Stimulated activated naive CD4-positive, alpha-beta T cell treated with Interleukin-2 at 50 U/mL for 16 hours (primary cell): ENCODE measurements around the gene CPED1.
"Not testable (repeated sequence)": the region's sequence is repeated elsewhere in the genome, so short reads cannot be mapped to it uniquely, and the experiment has no call there.

Source experiments
- DNase-seq: peaks from one replicate; lab custom pipeline; 2025; lab: John Stamatoyannopoulos, UW

Gene CPED1

GRCh38 chr7:121071662-121072061 lies 83.2 kb downstream of the CPED1 start:
- no peak for DNase-seq

DNA sequence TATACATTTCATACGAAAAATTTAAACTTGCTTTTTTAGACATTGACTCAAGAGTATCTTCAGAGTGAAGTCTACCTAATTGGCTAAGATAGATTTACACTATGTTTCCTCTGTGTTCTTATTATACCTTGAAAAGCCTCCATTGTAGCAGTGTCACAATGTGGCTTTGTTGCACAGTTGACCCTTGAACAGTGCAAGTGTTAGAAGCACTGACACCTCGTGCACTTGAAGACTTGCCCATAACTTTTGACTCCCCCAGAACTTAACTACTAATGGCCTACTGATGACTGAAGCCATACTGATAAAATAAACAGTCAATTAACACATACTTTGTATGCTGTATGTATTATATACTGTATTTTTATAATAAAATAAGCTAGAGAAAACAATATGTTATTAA lies 84.3 kb downstream of the CPED1 start:
- DNase-seq: no peak

DNA sequence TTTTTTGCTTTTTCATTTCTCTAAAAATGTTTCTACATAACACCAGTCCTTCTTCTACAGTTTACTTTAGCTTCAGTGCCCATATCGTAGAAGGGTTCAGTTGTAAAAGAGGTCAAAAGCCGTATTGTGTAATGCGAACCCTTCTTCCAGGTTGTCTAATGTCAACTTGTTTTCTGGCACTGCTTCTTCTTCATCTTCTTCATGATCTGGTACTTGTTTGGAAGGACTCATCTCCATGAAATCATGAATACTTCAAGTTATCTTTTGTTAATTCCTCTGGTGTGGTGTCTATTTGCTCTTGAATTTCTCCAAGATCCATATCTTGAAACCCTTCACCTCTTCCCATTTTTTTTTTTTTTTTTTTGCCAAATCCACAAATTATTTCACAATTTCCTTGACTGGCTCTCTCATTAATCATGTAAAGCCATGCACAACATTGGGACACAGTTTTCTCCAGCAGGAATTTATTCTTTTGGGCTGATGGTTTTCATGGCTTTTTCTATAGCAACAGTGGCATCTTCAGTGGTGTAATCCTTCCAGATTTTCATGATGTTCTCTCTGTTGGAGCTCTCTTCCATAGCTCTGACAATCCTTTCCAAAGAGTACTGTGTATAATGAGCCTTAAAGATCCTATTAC lies 85.1 kb downstream of the CPED1 start:
- DNase-seq: no peak

GRCh38 chr7:121075424-121075841 lies 86.9 kb downstream of the CPED1 start:
- DNase-seq: not testable (repeated sequence)

- DNase-seq: no peak
Measured at GRCh38 chr7:121075952-121076349, 87.4 kb downstream of the CPED1 start.

DNA sequence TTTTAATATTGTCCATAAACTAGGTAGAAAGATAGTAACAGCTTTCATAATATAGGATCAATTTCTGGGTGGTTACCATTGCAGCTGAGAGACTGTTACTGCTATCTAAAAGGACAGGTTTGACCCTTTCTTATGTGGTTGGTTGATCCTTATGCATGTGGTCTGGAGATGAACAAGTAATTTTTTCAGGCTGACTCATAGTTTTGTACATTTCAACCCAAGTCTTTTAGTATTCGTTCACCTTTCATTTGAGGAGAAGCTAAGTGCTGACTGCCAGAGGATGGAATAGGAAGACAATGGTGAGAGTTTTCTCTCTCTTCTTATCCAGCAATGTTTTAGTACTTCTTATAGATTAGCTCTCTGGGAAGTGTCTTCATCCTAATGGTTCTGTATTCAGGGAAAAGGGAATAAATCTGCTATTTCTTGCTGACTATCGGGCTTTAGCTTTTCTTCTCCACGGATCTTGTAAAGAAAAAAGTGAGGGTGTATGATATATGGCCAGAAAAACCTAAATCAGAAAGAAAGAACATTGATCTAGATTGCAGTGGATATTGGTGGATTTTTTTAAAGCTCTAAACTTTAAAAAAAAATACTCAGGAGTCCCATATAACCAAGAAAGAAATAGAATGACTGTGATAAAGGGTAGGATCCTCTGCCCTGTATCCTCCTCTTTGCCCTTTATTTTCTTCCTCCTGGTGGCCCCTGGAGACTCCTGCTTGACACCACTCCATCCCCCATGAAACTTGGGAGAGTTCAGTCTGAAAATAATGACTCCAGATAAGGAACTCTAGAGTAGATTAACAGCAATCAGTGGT lies 88.0 kb downstream of the CPED1 start:
- DNase-seq: no peak

DNA sequence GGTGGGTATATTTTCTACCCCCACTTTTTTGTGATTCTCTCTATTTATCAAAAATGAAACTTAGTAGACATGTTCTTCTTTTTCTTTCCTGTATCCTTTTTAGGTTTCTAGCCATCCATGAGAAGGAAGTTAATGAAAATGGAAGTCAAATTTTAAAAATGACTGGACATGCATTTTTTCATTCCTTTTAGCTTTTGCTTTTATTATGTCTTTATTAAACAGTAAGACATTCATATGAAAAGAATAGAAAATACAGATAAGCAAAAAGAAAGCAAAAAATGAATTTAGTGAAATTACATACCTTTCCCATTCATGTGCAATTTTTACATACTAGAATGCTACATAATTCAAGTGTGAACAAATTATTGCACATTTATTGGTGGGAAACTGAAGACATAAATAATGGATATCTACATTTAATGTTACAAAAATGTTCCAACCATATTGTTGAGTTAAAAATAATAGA lies 88.7 kb downstream of the CPED1 start:
- no peak for DNase-seq

DNA sequence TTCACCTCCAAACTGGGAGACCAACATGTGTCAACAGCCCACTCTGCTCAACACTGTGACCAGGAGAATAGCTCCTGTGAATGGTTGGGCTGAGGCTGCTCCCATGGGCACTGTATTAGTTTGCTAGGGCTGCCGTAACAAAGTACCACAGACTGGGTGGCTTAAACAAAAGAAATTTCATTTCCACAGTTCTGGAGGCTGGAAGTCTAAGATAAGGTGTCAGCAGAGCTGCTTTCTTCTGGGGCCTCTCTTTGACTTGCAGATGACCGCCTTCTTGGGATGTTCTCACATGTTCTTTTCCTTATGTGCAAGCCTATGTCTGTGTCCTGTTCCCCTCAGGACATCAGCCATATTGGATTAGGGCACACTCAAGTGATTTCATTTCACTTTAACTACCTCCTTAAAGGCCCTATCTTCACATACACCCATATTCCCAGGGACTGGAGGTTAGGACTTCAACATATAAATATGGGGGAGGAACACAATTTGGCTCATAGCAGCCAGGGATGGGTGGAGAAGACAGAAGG lies 90.3 kb downstream of the CPED1 start:
- no peak for DNase-seq

GRCh38 chr7:121079425-121080169 lies 91.1 kb downstream of the CPED1 start:
- DNase-seq: no peak

DNA sequence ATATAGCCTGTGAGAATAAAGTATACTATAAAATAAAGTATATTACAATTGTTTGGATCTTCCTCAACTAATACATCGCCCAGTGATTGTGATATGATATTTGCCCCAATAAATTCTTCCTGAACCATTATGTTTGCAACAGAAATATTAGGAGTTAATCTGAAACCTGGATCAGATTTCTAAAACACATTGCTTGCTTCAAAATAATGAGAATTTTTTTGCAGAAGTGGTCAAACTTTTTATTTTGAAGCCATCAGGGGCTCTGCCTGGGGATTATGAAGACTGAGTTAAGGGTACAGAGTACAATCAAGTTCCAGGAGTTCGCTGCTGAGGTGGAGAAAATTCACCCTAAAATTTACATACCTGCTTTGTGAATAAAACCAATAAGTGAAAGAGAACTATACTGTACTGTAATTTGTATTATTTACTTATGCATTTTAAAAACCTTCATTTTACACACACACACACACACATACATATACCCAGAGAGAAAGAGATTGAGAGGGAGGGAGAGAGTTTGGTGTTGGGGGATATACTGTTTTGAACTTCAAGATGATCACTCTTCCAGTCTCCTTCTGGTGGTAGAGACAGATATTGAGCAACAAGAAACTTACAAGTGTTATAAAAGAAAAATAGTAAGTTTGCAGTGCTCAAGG lies 91.9 kb downstream of the CPED1 start:
- no peak for DNase-seq

- DNase-seq: no peak
Measured at GRCh38 chr7:121080913-121081326, 92.4 kb downstream of the CPED1 start.

DNA sequence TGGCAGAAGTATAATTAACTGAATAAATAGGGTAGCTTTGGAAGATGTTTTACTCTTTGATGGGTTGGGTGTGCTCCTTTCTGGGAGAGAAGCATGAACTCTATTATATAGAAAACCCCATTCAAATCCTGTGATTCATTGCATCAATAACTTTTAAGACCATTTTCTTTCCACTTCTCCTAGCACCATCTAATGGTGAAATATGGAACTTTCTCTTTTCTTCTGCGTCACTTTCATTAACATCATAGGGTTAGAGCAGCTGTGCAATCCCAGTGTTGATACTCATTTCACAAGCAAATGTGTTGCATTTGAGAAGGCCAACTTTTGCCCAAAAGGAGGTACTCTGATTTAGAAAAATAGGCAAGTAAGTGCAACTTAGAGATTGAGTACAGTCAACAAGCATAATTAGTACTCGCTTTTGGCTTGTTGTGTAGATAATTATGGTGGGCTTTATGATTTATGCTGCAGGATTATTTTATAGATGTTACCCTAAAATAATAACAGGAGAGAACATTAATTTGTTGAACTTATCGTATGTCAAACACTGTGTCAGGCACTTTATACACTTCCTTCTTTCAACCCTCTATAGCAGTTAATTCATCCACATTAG lies 92.9 kb downstream of the CPED1 start:
- no peak for DNase-seq

DNA sequence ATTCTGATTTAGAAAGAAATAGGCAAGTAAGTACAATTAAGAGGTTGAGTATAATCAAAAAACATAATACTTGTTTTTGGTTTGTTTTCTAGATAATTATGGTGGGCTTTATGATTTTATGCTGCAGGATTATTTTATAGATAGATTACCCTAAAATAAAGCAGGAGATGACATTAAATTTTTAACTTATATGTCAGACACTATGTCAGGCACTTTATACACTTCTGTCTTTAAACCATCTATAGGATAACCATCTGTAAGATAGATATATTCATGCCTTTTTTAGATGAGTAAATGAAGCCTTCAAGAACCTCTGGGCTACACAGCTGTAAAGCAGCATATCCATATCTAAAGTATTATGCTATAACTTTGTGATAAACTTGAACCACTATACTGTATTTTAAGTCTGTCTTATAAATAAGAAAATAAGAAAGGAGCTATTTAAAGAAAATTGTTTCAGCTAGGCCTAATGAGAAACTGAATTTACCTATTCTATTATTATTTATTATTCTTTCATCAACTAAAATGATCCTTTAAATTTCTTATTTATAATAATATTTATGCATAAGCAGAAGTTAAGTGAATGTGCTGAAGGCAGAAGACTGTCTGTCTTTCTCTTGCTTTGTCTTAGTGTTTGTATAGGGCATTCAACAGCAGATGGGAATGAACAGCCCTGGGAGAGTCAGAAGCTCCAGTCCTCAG lies 94.0 kb downstream of the CPED1 start:
- DNase-seq: no peak

DNA sequence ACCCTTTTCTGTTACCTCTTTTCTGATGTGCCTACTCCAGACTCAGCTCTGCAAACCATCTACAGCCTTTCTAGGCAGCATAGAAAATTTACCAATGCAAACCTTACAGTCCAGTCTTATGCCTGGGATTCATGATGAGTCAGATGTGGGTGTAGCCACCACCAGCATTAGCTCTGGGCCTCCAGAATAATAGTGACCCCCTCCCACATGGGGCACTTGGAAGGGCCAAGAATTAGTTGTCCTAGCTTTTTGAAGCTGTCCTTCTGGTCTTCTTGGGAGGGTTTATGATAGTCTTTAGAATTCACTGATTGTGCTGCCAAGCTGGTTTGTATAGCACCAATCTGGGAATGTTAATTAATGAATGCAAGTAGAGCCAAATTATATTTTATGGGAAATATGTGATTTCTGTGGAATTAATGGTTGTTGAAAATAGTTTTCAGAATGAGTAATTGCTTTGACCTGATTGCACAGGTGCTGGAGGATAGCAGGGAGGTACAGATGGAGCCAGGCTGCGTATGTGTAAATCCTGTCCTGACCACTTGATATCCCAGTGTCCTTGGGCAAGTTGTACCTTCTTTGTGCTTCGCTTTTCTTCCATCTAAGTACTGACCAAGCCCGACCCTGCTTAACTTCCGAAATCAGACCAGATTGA lies 94.8 kb downstream of the CPED1 start:
- no peak for DNase-seq

- no peak for DNase-seq
Measured at GRCh38 chr7:121083790-121084251, 95.3 kb downstream of the CPED1 start.

- no peak for DNase-seq
Measured at GRCh38 chr7:121084256-121084655, 95.7 kb downstream of the CPED1 start.

DNA sequence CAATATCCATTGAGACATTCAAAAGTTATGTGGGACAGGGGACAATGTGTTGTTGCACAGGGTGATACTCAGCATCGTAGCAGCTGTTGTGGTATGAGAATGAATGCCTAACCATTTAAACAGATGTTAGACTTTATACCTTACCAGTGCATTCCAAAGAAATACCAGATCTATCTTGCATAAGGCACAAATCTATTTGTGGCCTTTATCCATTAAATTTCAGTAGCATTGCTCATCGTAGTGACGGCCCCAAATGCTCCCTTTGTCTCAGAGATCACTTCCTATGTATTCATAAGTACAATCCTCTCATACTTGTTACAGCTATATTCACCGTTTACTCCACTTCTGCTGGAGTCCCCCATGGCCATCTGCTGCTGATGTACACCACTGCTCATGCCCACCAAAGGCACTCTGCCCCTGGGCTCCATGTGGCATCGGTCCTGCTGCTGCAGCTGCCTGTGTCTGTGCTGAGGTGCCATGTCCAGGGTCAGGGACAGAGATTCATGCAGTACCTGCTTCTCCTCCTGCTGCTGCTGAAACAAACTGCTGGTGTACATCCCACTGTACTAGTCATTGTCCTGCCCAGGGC lies 96.3 kb downstream of the CPED1 start:
- no peak for DNase-seq

DNA sequence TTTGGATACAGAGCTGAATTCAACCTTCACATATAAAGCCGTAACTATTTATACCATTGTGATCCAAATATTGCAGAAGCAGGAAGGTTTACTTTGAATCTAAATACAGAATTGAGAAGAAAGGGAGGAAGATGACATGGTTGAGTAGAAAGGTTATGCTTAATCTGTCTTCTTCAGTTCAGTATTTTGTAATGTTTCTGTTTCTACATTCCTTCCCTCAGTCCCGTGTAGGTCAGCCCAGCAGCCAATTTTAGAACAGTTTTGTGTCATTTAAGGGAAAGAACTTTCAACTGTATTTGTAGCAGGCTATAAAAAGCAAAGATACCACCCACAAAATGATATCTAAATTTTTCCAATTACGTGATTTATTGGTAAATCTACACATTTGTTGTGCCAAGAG lies 97.4 kb downstream of the CPED1 start:
- no peak for DNase-seq

DNA sequence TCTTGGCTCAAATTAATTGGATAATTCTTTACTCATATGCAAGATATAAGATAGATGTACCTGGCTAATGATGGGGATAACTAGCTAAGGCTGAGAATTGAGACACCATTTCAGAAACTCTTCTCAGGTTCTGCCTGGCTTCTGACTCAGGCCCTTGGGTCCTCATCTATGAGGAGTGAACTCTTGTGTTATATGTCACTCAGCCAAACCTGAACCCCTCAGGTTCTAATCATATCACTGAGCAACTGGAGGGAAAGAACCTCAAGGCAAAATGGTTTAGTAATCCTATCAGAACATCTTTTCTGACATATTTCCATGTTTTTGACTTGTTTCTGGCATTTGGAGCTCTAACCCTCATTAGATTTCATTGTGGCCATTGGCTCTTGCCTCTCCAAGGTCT lies 100.4 kb downstream of the CPED1 start:
- DNase-seq: no peak

DNA sequence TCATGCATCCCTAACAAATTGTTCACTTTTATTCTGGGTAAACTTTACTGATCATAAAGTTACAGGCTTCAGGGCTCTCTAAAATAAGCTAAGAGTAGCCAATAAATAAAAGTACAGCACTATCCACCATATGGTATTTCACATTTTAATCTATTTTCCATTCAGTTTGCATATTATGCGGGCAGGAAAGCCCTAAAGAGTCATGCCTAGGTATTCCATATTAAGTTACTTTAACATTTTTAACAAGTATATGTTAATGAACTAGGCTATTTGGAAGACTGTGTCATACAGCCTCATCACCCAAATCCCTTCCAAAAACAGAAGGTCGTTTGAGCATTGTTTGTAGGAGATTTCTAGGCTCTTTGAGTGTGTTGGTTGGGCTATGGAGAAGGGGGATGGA lies 106.3 kb downstream of the CPED1 start:
- DNase-seq: no peak
